Tongue (tissue), 2 donors: ENCODE measurements around the gene MARK4. TPM values are rescaled to one million over a fixed set of nuclear protein-coding genes. Genes with fewer than 3 reads are reported as not detected.

Source experiments
- DNase-seq: peaks from one replicate; pipeline ENCODE4 v3.0.0-alpha.2; 2015
- total RNA-seq: library from RNA; depleted of rRNA; stranded (reverse); fragments of >200 nt; gene quantifications from one replicate; pipeline ENCODE4 v1.2.3, GENCODE V29; 2014

The MARK4 gene
- total RNA-seq, 1 donor from 2014 or later: 16.0 TPM

GRCh38 chr19:45275370-45275971, 24.4 kb downstream of the MARK4 start:
- peak; percentile 67 for DNase-seq

- DNase-seq: peak; percentile 84
These were observed 25.2 kb downstream of the MARK4 start for GRCh38 chr19:45276284-45276687.

- DNase-seq: no peak
These were observed 27.0 kb downstream of the MARK4 start for GRCh38 chr19:45278087-45278486.

GRCh38 chr19:45279587-45280192, 28.6 kb downstream of the MARK4 start:
- DNase-seq: no peak

GRCh38 chr19:45280471-45280961, 29.4 kb downstream of the MARK4 start:
- DNase-seq: no peak

- no peak for DNase-seq
These were observed 32.5 kb downstream of the MARK4 start for GRCh38 chr19:45283443-45284033.

- no peak for DNase-seq
These were observed 39.4 kb downstream of the MARK4 start for GRCh38 chr19:45290381-45290931.

- no peak for DNase-seq
These were observed 40.8 kb downstream of the MARK4 start for GRCh38 chr19:45291834-45292233.

GRCh38 chr19:45293682-45294081, 42.6 kb downstream of the MARK4 start:
- DNase-seq: no peak

GRCh38 chr19:45294291-45295029, 43.4 kb downstream of the MARK4 start:
- DNase-seq: peak; percentile 48

GRCh38 chr19:45295873-45296272, 44.8 kb downstream of the MARK4 start:
- no peak for DNase-seq

- DNase-seq: no peak
These were observed 45.3 kb downstream of the MARK4 start for GRCh38 chr19:45296355-45296754.

- no peak for DNase-seq
These were observed 46.6 kb downstream of the MARK4 start for GRCh38 chr19:45297674-45298073.

GRCh38 chr19:45298264-45298663, 47.2 kb downstream of the MARK4 start:
- no peak for DNase-seq

- no peak for DNase-seq
These were observed 48.6 kb downstream of the MARK4 start for GRCh38 chr19:45299719-45300118.

- no peak for DNase-seq
These were observed 51.3 kb downstream of the MARK4 start for GRCh38 chr19:45302416-45302815.

- no peak for DNase-seq
These were observed 52.4 kb downstream of the MARK4 start for GRCh38 chr19:45303269-45304060.

- DNase-seq: no peak
These were observed 53.3 kb downstream of the MARK4 start for GRCh38 chr19:45304141-45304926.

GRCh38 chr19:45305007-45305406, 53.9 kb downstream of the MARK4 start:
- no peak for DNase-seq

- DNase-seq: no peak
These were observed 54.4 kb downstream of the MARK4 start for GRCh38 chr19:45305421-45305820.

- no peak for DNase-seq
These were observed 55.0 kb downstream of the MARK4 start for GRCh38 chr19:45306040-45306439.
